B cell (primary cell): ENCODE measurements around the gene TP53BP1.

Source experiments
- CTCF ChIP-seq: fragments of 200-600 bp; IDR thresholded peaks from one replicate; pipeline ENCODE4 v1.8.0; 2022; ENCODE audit warnings: antibody characterized with exemption, mild to moderate bottlenecking
- EZH2 ChIP-seq: IDR thresholded peaks from 2 replicates; pipeline ENCODE4 v1.6.1; 2012; ENCODE audit warnings: borderline replicate concordance, low read depth, mild to moderate bottlenecking, moderate library complexity, low read length; ENCODE audit not compliant: insufficient read depth, poor library complexity, severe bottlenecking

GRCh38 chr15:43517354-43518196 is 24.6 kb upstream of the TP53BP1 start, which contains the start of gene MAP1A:
- TF ChIP-seq CTCF (no peak), EZH2 (no peak)
